WTC11 (cell line): ENCODE data around the gene DHRSX. TPM values are rescaled to one million over a fixed set of nuclear protein-coding genes. Genes with fewer than 3 reads are reported as not detected.

ENCODE experiments used
- ATAC-seq: fragments of 200-7000 bp; cut with Tn5 transposase; 2 replicates; pipeline ENCODE4 v1.10.0; 2021; ENCODE audit warnings: mild to moderate bottlenecking, moderate library complexity
- CTCF ChIA-PET: fragments of 300-600 bp; sonication (Branson Sonifier 250); formaldehyde crosslinking; loops from one replicate; lab custom pipeline; 2021; ENCODE audit warnings: antibody characterized with exemption; lab: Charles Lee
- POLR2A ChIA-PET: fragments of 350-600 bp; sonication (Branson Sonifier 250); formaldehyde crosslinking; loops from one replicate; lab custom pipeline; 2021; ENCODE audit warnings: antibody characterized with exemption; lab: Charles Lee
- DNase-seq: peaks from one replicate; pipeline ENCODE4 v3.0.0; 2021; ENCODE audit warnings: low spot score
- H3K27ac Mint-ChIP-seq: 2 replicates; pipeline ENCODE4 v1.8.0; 2021; ENCODE audit warnings: mixed read lengths
- H3K27me3 Mint-ChIP-seq: 2 replicates; pipeline ENCODE4 v1.8.0; 2021; ENCODE audit warnings: low read depth, mild to moderate bottlenecking, moderate library complexity, mixed read lengths
- H3K36me3 Mint-ChIP-seq: 2 replicates; pipeline ENCODE4 v1.8.0; 2021; ENCODE audit warnings: mixed read lengths
- H3K4me1 Mint-ChIP-seq: 2 replicates; pipeline ENCODE4 v1.8.0; 2022; ENCODE audit warnings: mixed read lengths
- H3K4me3 Mint-ChIP-seq: 2 replicates; pipeline ENCODE4 v1.8.0; 2021; ENCODE audit warnings: mild to moderate bottlenecking, moderate library complexity, mixed read lengths
- H3K9me3 Mint-ChIP-seq: 2 replicates; pipeline ENCODE4 v1.8.0; 2021; ENCODE audit warnings: mixed read lengths
- ATF1 ChIP-seq: sonication (generic); formaldehyde crosslinking; IDR thresholded peaks from 2 replicates; pipeline ENCODE4 v1.8.1; 2023; ENCODE audit warnings: mild to moderate bottlenecking, moderate library complexity, missing genetic modification reagents
- CBFB ChIP-seq: sonication (generic); formaldehyde crosslinking; IDR thresholded peaks from 2 replicates; pipeline ENCODE4 v1.8.1; 2022; ENCODE audit warnings: mild to moderate bottlenecking, low read depth, missing genetic modification reagents
- CDX4 ChIP-seq: fragments of 250-450 bp; sonication (Bioruptor Pico); IDR thresholded peaks from 2 replicates; pipeline ENCODE4 v1.9.0; 2021; ENCODE audit warnings: moderate library complexity, mild to moderate bottlenecking, inconsistent platforms, borderline replicate concordance
- ELF4 ChIP-seq: sonication (generic); formaldehyde crosslinking; IDR thresholded peaks from 2 replicates; pipeline ENCODE4 v1.8.1; 2022; ENCODE audit warnings: low read depth, mild to moderate bottlenecking, moderate library complexity, missing genetic modification reagents
- GRHL2 ChIP-seq: fragments of 250-450 bp; sonication (Bioruptor Pico); IDR thresholded peaks from 2 replicates; pipeline ENCODE4 v1.8.0; 2022; ENCODE audit warnings: mild to moderate bottlenecking, moderate library complexity; ENCODE audit not compliant: insufficient replicate concordance, severe bottlenecking
- IRF1 ChIP-seq: sonication (generic); formaldehyde crosslinking; IDR thresholded peaks from 2 replicates; pipeline ENCODE4 v1.8.0; 2023; ENCODE audit warnings: missing genetic modification reagents
- MAX ChIP-seq: sonication (generic); formaldehyde crosslinking; IDR thresholded peaks from 2 replicates; pipeline ENCODE4 v1.8.0; 2022; ENCODE audit warnings: mild to moderate bottlenecking, missing genetic modification reagents
- MYBL2 ChIP-seq: sonication (generic); formaldehyde crosslinking; IDR thresholded peaks from 2 replicates; pipeline ENCODE4 v1.8.1; 2023; ENCODE audit warnings: mild to moderate bottlenecking, moderate library complexity, missing genetic modification reagents
- NR2C2 ChIP-seq: sonication (generic); formaldehyde crosslinking; IDR thresholded peaks from 2 replicates; pipeline ENCODE4 v1.8.0; 2022; ENCODE audit warnings: mild to moderate bottlenecking, missing genetic modification reagents
- PREB ChIP-seq: sonication (generic); formaldehyde crosslinking; IDR thresholded peaks from 2 replicates; pipeline ENCODE4 v1.8.1; 2022; ENCODE audit warnings: mild to moderate bottlenecking, missing genetic modification reagents, moderate library complexity, borderline replicate concordance
- PRRX2 ChIP-seq: fragments of 250-450 bp; sonication (Bioruptor Pico); IDR thresholded peaks from 2 replicates; pipeline ENCODE4 v1.8.0; 2021; ENCODE audit warnings: mild to moderate bottlenecking
- RELA ChIP-seq: sonication (generic); formaldehyde crosslinking; IDR thresholded peaks from 2 replicates; pipeline ENCODE4 v1.8.1; 2022; ENCODE audit warnings: missing genetic modification reagents, mild to moderate bottlenecking, borderline replicate concordance
- SMAD3 ChIP-seq: sonication (generic); formaldehyde crosslinking; IDR thresholded peaks from 2 replicates; pipeline ENCODE4 v1.8.0; 2022; ENCODE audit warnings: missing genetic modification reagents, mild to moderate bottlenecking, borderline replicate concordance
- SOX15 ChIP-seq: fragments of 250-450 bp; sonication (Bioruptor Pico); IDR thresholded peaks from 2 replicates; pipeline ENCODE4 v1.9.0; 2021; ENCODE audit warnings: mild to moderate bottlenecking
- TEAD4 ChIP-seq: sonication (generic); formaldehyde crosslinking; IDR thresholded peaks from 2 replicates; pipeline ENCODE4 v1.8.0; 2022; ENCODE audit warnings: mild to moderate bottlenecking, missing genetic modification reagents
- USF2 ChIP-seq: sonication (generic); formaldehyde crosslinking; IDR thresholded peaks from 2 replicates; pipeline ENCODE4 v1.8.1; 2023; ENCODE audit warnings: mild to moderate bottlenecking, missing genetic modification reagents, moderate library complexity
- ZMAT4 ChIP-seq: fragments of 250-450 bp; sonication (Bioruptor Pico); IDR thresholded peaks from 2 replicates; pipeline ENCODE4 v1.9.0; 2021; ENCODE audit warnings: mild to moderate bottlenecking
- ZNF232 ChIP-seq: sonication (generic); formaldehyde crosslinking; IDR thresholded peaks from 2 replicates; pipeline ENCODE4 v1.8.0; 2022; ENCODE audit warnings: mild to moderate bottlenecking, missing genetic modification reagents
- ZSCAN18 ChIP-seq: fragments of 250-450 bp; sonication (Bioruptor Pico); IDR thresholded peaks from 2 replicates; pipeline ENCODE4 v2.1.2; 2022; ENCODE audit warnings: mild to moderate bottlenecking, moderate library complexity
- total RNA-seq: library from RNA; stranded (reverse); gene quantifications from 3 replicates; pipeline ENCODE4 v1.2.3, GENCODE V29; 2021

The DHRSX gene
- total RNA-seq, 1 experiment from 2014 or later, result 28.2 TPM

GRCh38 chrX:2345562-2345961 is 155.2 kb downstream of the DHRSX start:
- ATAC-seq, result no peak

GRCh38 chrX:2343413-2343812 is 157.4 kb downstream of the DHRSX start:
- ChIA-PET POLR2A (no interaction called here), CTCF (no interaction called here)
- no peak for ATAC-seq
- peaks cover 13% of the 10 kb centered on the region for H3K4me1 Mint-ChIP-seq
- H3K4me3 Mint-ChIP-seq, result no peak overlapping the region
- peaks cover 54% of the 10 kb centered on the region for H3K9me3 Mint-ChIP-seq
- DNase-seq, result no peak
- H3K27ac Mint-ChIP-seq, result no peak overlapping the region
- peaks cover 64% of the 10 kb centered on the region for H3K36me3 Mint-ChIP-seq
- no peaks in the 10 kb centered on the region for H3K27me3 Mint-ChIP-seq
- TF ChIP-seq ZMAT4 (CRISPR knock-in tag), result no peak
- TF ChIP-seq RELA (CRISPR knock-in tag), result no peak
- no peak for TF ChIP-seq ZNF232 (CRISPR knock-in tag)
- TF ChIP-seq GRHL2 (CRISPR knock-in tag), result no peak
- TF ChIP-seq ATF1 (CRISPR knock-in tag), result no peak
- TF ChIP-seq NR2C2 (CRISPR knock-in tag), result no peak
- no peak for TF ChIP-seq SMAD3 (CRISPR knock-in tag)
- no peak for TF ChIP-seq TEAD4 (CRISPR knock-in tag)
- no peak for TF ChIP-seq PRRX2 (CRISPR knock-in tag)
- TF ChIP-seq USF2 (CRISPR knock-in tag), result no peak
- TF ChIP-seq PREB (CRISPR knock-in tag), result no peak
- no peak for TF ChIP-seq MAX (CRISPR knock-in tag)
- no peak for TF ChIP-seq ZSCAN18 (CRISPR knock-in tag)
- TF ChIP-seq IRF1 (CRISPR knock-in tag), result no peak

More at GRCh38 chrX:2345562-2345961, 155.2 kb downstream of the DHRSX start:
- H3K4me3 Mint-ChIP-seq, result no peak overlapping the region
- H3K27me3 Mint-ChIP-seq, result no peaks in the 10 kb centered on the region
- ChIA-PET CTCF (no interaction called here), POLR2A (no interaction called here)
- H3K9me3 Mint-ChIP-seq, result peaks cover 47% of the 10 kb centered on the region
- H3K36me3 Mint-ChIP-seq, result peaks cover 50% of the 10 kb centered on the region
- H3K4me1 Mint-ChIP-seq, result peaks cover 13% of the 10 kb centered on the region
- DNase-seq, result no peak
- TF ChIP-seq ELF4 (CRISPR knock-in tag), result no peak
- no peak for TF ChIP-seq MAX (CRISPR knock-in tag)
- no peak for TF ChIP-seq CDX4 (CRISPR knock-in tag)
- no peak for TF ChIP-seq SOX15 (CRISPR knock-in tag)
- no peak for TF ChIP-seq MYBL2 (CRISPR knock-in tag)
- TF ChIP-seq CBFB (CRISPR knock-in tag), result no peak
- H3K27ac Mint-ChIP-seq, result no peak overlapping the region
